Mucosa of rectum (tissue), 2 donors: ENCODE results near the gene UBE3C.
"Not testable (repeated sequence)": the region's sequence is repeated elsewhere in the genome, so short reads cannot be mapped to it uniquely, and the experiment has no call there.

Source experiments
- H3K27ac ChIP-seq, 2 donors: one replicate each; pipeline ENCODE4 v1.7.0; 2013; ENCODE audit warnings: inconsistent platforms in 2 of 2, low read depth in 2 of 2, low read length in 2 of 2
- H3K27me3 ChIP-seq, 2 donors: one replicate each; pipeline ENCODE4 v1.7.0; 2013; ENCODE audit warnings: low read length in 2 of 2; ENCODE audit not compliant: control insufficient read depth in 2 of 2, insufficient read depth in 2 of 2
- H3K36me3 ChIP-seq, 2 donors: one replicate each; pipeline ENCODE4 v1.7.0; 2013; ENCODE audit warnings: low read length in 2 of 2; ENCODE audit not compliant: control insufficient read depth in 2 of 2, insufficient read depth in 2 of 2
- H3K4me1 ChIP-seq, 2 donors: one replicate each; pipeline ENCODE4 v1.7.0; 2013; ENCODE audit warnings: low read length in 2 of 2, mild to moderate bottlenecking in 1 of 2; ENCODE audit not compliant: control insufficient read depth in 2 of 2, insufficient read depth in 2 of 2
- H3K4me3 ChIP-seq, 2 donors: one replicate each; pipeline ENCODE4 v1.7.0; 2013; ENCODE audit warnings: low read length in 2 of 2
- H3K9ac ChIP-seq, 2 donors: one replicate each; pipeline ENCODE4 v1.7.0; 2013; ENCODE audit warnings: low read length in 2 of 2, low read depth in 1 of 2, mild to moderate bottlenecking in 1 of 2
- H3K9me3 ChIP-seq, 2 donors: one replicate each; pipeline ENCODE4 v1.7.0; 2013; ENCODE audit warnings: low read length in 2 of 2; ENCODE audit not compliant: control insufficient read depth in 2 of 2
- donor health status: healthy.
- donor health status: Normal muscosa, but diverticular disease.

The UBE3C gene

GRCh38 chr7:157143788-157144187 is 5.1 kb downstream of the UBE3C start:
- no peak overlapping the region for H3K27ac ChIP-seq
- H3K4me3 ChIP-seq: no peak overlapping the region
- peaks cover 16 to 18% of the 10 kb centered on the region in 2 donors for H3K4me1 ChIP-seq
- H3K9me3 ChIP-seq: no peaks in the 10 kb centered on the region
- H3K9ac ChIP-seq: no peak overlapping the region
- H3K27me3 ChIP-seq: no peaks in the 10 kb centered on the region
- H3K36me3 ChIP-seq: peaks cover 9 to 16% of the 10 kb centered on the region in 2 donors

DNA sequence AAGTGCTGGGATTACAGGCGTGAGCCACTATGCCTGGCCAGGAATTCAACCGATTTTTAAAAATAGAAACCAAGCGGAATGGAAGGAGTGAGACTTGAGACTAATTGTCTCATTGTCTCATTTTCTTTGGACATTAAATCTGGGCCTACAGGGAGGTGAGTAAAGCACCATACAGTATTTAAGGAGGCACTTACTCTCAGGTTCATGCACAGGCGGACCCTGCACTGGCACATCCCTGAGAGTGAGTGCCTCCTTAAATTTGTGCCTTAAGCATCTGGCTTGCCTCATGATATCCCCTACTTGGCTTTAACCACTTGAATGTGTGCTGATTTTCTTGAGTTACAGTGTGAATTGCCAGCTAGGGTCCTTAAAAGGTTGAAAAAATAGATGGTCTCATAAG is 10.6 kb downstream of the UBE3C start:
- Histone ChIP-seq H3K4me1 (no peaks in the 10 kb centered on the region), H3K27me3 (no peaks in the 10 kb centered on the region), H3K36me3 (peaks cover 4 to 7% of the 10 kb centered on the region in 2 donors), H3K9me3 (no peaks in the 10 kb centered on the region), H3K9ac (no peak overlapping the region), H3K4me3 (no peak overlapping the region), H3K27ac (no peak overlapping the region)

- Histone ChIP-seq H3K36me3 (peaks cover 4 to 7% of the 10 kb centered on the region in 2 donors), H3K4me1 (no peaks in the 10 kb centered on the region), H3K9ac (no peak overlapping the region), H3K9me3 (no peaks in the 10 kb centered on the region), H3K27me3 (no peaks in the 10 kb centered on the region), H3K4me3 (no peak overlapping the region), H3K27ac (no peak overlapping the region)
Measured at GRCh38 chr7:157150882-157151281, 12.2 kb downstream of the UBE3C start.

DNA sequence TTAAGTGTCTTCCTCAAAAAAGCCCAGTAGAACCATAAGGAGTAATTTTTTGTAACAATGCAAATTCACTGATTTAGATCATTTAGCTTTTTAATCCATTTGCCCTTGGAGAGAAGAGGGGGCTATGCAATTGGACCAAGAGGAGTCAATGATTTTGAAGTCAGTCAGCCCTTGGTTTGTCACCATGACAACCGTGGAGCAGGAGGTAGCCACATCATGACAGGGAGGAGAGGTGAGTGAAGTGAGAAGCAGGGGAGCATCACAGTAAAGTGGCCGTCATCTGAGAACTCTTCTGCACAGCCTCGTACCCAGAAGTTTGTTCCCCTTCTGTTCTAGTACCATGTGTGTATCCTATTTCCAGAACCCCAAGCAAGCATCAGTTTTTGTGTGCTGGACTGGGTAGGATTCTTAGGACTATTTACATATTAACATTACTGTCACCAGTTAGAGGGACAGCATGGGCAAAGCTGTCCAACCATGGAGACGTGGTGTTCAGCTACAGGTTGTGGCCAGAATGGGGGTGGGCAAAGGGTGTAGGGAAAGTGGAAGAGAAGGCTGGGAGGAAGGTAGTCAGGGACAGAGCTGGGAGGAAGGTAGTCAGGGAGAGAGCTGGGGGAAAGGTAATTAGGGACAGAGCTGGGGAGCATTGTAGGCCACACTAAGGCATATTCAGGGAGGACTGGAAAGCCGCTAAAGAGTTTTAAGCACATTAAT is 13.1 kb downstream of the UBE3C start:
- H3K9ac ChIP-seq: no peak overlapping the region
- no peak overlapping the region for H3K27ac ChIP-seq
- H3K4me3 ChIP-seq: no peak overlapping the region

DNA sequence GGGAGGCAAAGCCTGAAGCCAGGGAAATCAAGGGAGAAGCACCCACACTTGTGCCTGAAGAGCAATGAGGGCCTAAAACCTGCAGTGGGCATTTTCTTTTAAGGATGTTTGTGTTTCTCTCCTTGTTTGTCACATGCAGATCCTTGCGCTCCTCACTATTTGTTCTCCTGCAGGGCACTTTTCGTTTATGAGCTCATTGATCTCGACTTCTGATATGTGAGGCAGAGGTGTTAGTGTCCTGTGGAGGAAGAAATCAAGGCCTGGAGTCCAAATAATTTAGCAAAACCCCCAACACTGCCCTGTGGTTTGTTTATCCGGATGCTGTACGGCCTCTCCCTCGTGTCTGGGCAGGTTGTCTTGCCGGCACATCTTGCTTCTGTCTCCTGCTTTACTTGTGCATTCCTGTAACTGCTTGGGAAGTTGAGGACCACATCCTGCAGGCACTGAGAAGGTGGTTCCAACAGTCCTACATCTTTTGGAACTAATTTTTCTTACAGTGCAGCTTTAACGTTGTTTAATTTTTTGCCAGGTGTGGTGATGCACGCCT is 13.7 kb downstream of the UBE3C start:
- no peaks in the 10 kb centered on the region for H3K4me1 ChIP-seq
- H3K9me3 ChIP-seq: no peaks in the 10 kb centered on the region
- H3K9ac ChIP-seq: no peak overlapping the region
- no peaks in the 10 kb centered on the region for H3K27me3 ChIP-seq
- peaks cover 4 to 7% of the 10 kb centered on the region in 2 donors for H3K36me3 ChIP-seq
- H3K27ac ChIP-seq: no peak overlapping the region
- H3K4me3 ChIP-seq: no peak overlapping the region

More for the DNA sequence above, 13.1 kb downstream of the UBE3C start:
- peaks cover 4 to 7% of the 10 kb centered on the region in 2 donors for H3K36me3 ChIP-seq
- no peaks in the 10 kb centered on the region for H3K27me3 ChIP-seq
- H3K9me3 ChIP-seq: no peaks in the 10 kb centered on the region
- no peaks in the 10 kb centered on the region for H3K4me1 ChIP-seq

DNA sequence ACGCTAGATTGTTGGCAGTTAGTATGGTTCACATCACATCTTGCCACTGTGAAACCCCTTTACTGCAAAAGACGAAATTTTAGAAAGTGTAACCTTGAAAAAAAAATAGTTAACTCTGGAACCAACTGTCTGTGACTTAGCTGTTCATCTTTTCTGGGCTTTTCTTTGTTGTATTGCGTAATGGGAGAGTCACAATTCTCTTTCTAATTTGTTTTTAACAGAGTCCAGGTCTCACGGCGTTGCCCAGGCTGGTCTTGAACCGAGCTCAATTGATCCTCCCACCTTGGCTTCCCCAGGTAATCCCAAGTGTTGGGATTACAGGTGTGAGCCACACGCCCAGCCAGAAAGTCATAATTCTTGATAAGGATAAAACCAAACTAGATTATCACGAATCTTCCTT is 14.5 kb downstream of the UBE3C start:
- Histone ChIP-seq H3K4me1 (no peaks in the 10 kb centered on the region), H3K4me3 (no peak overlapping the region), H3K27ac (no peak overlapping the region), H3K9me3 (no peaks in the 10 kb centered on the region), H3K36me3 (peaks cover 4 to 7% of the 10 kb centered on the region in 2 donors), H3K9ac (no peak overlapping the region), H3K27me3 (no peaks in the 10 kb centered on the region)

DNA sequence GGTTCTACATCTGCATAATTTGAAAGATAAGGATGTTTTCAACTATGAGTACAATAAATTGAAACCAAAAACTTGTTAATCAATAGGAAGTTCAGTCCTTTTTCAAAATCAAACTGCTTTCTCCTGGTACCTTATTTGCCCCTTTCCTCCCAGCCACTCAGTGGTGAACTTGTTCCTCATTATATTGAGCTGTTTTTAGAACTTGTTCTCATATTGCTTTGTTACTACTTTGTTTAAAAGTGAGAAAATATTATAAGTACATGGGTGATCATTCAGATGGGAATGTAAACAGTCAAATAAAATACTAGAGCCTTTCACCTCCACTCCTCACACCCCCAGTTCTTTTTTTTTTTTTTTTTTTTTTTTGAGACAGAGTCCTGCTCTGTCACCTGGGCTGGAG is 17.2 kb downstream of the UBE3C start:
- no peaks in the 10 kb centered on the region for H3K4me1 ChIP-seq
- H3K27me3 ChIP-seq: no peaks in the 10 kb centered on the region
- H3K36me3 ChIP-seq: peaks cover 4% of the 10 kb centered on the region in 2 donors
- H3K9me3 ChIP-seq: no peaks in the 10 kb centered on the region
- no peak overlapping the region for H3K4me3 ChIP-seq
- H3K9ac ChIP-seq: no peak overlapping the region
- H3K27ac ChIP-seq: no peak overlapping the region

GRCh38 chr7:157158400-157158799 is 19.7 kb downstream of the UBE3C start:
- no peaks in the 10 kb centered on the region for H3K4me1 ChIP-seq
- no peak overlapping the region for H3K9ac ChIP-seq
- no peaks in the 10 kb centered on the region for H3K36me3 ChIP-seq
- H3K27ac ChIP-seq: no peak overlapping the region
- H3K4me3 ChIP-seq: no peak overlapping the region
- no peaks in the 10 kb centered on the region for H3K9me3 ChIP-seq
- no peaks in the 10 kb centered on the region for H3K27me3 ChIP-seq

GRCh38 chr7:157159537-157159936 is 20.8 kb downstream of the UBE3C start:
- not testable (repeated sequence) for H3K27me3 ChIP-seq, H3K4me1 ChIP-seq, H3K4me3 ChIP-seq, H3K9me3 ChIP-seq, H3K9ac ChIP-seq, H3K36me3 ChIP-seq, H3K27ac ChIP-seq

DNA sequence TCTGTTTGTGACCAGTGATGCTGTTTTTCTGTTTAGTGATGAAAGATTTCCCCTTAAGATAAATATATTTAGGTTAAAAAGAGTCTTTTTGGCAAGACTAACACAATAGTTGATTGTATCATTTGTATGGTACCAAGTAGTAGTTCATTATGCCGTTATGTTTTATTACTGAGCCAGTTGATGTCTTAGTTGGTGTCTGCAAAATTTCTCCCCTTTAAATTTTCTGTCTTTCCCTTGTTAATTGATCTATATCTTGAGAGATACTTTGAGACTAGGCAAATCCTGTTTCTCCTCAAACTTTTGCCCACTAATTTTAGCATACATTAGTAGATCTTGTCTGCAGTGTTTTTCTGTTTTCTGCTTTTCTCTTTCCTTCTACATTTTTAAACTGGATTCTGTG is 21.7 kb downstream of the UBE3C start:
- H3K4me1 ChIP-seq: no peaks in the 10 kb centered on the region
- H3K36me3 ChIP-seq: peaks cover 6 to 7% of the 10 kb centered on the region in 2 donors
- H3K27ac ChIP-seq: no peak overlapping the region

More for the DNA sequence above, 21.7 kb downstream of the UBE3C start:
- Histone ChIP-seq H3K9me3 (no peaks in the 10 kb centered on the region), H3K4me3 (no peak overlapping the region), H3K9ac (no peak overlapping the region), H3K27me3 (no peaks in the 10 kb centered on the region)
